ENCODE results near the gene MISP3.

GRCh38 chr19:14091081-14091812 lies 18.7 kb downstream of the MISP3 start:
- TF ChIP-seq, protein P1, sequence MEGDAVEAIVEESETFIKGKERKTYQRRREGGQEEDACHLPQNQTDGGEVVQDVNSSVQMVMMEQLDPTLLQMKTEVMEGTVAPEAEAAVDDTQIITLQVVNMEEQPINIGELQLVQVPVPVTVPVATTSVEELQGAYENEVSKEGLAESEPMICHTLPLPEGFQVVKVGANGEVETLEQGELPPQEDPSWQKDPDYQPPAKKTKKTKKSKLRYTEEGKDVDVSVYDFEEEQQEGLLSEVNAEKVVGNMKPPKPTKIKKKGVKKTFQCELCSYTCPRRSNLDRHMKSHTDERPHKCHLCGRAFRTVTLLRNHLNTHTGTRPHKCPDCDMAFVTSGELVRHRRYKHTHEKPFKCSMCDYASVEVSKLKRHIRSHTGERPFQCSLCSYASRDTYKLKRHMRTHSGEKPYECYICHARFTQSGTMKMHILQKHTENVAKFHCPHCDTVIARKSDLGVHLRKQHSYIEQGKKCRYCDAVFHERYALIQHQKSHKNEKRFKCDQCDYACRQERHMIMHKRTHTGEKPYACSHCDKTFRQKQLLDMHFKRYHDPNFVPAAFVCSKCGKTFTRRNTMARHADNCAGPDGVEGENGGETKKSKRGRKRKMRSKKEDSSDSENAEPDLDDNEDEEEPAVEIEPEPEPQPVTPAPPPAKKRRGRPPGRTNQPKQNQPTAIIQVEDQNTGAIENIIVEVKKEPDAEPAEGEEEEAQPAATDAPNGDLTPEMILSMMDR (IDR thresholded peaks at IDR 0.05), result peak in 1 of 3 experiments; percentile 33
- peak; percentile 9 to 57 for TF ChIP-seq POLR2AphosphoS5 (IDR thresholded peaks at IDR 0.05; ENCODE audit: insufficient read depth in 1 of 2, low read depth in 1 of 2)
